GM19193 (cell line): ENCODE data around the gene DNTTIP2.

Experiments
- POLR2A ChIP-seq: IDR thresholded peaks from 4 replicates; pipeline ENCODE4 v1.6.1; 2011; ENCODE audit not compliant: insufficient read depth, insufficient read length; ENCODE audit errors: extremely low read depth

The DNTTIP2 gene, protein sequence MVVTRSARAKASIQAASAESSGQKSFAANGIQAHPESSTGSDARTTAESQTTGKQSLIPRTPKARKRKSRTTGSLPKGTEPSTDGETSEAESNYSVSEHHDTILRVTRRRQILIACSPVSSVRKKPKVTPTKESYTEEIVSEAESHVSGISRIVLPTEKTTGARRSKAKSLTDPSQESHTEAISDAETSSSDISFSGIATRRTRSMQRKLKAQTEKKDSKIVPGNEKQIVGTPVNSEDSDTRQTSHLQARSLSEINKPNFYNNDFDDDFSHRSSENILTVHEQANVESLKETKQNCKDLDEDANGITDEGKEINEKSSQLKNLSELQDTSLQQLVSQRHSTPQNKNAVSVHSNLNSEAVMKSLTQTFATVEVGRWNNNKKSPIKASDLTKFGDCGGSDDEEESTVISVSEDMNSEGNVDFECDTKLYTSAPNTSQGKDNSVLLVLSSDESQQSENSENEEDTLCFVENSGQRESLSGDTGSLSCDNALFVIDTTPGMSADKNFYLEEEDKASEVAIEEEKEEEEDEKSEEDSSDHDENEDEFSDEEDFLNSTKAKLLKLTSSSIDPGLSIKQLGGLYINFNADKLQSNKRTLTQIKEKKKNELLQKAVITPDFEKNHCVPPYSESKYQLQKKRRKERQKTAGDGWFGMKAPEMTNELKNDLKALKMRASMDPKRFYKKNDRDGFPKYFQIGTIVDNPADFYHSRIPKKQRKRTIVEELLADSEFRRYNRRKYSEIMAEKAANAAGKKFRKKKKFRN

GRCh38 chr1:93878889-93879586, at the start of gene DNTTIP2:
Gene DNTTIP2 (minus strand): TSS chr1:93879206. CDS start chr1:93879148, 58 bp downstream.
- TF ChIP-seq POLR2A, result peak; percentile 97

- TF ChIP-seq POLR2A, result no peak
Measured at GRCh38 chr1:93925206-93925605, 46.2 kb upstream of the DNTTIP2 start.

DNA sequence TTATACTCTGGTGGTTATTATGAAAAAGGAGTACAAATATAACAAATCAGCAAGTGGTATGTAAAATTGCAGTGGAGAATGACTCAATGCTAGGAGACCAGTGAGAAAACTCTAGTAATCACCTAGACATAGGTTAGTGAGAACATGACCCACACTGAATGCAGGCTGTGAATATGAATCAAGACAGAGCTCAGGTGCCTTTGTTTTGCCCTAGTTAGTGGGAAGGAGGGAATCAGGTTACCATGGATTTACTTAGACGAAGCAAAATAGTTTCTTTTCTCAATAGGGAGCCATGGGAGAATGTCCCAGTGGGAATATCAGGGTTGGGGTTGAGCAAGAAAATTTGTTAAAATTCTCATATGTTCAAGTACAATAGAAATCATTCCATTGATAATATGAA, 40.8 kb upstream of the DNTTIP2 start:
- TF ChIP-seq POLR2A, result no peak

DNA sequence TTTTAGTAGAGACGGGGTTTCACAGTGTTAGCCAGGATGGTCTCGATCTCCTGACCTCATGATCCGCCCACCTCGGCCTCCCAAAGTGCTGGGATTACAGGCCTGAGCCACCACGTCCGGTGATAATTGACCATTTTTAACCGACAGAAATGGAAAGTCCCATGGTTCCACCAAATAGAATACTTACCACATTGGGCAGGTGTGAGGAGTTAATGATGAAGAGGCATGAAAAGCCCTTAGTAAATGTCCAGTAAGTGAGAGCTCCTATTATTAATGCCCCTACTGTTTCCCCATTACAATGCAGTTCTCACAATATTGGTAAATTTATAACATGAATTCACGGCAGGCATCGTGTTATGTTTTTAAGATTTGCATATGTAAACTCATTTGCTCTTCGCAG, 38.3 kb upstream of the DNTTIP2 start:
- no peak for TF ChIP-seq POLR2A

GRCh38 chr1:93910305-93910704, 31.3 kb upstream of the DNTTIP2 start:
- TF ChIP-seq POLR2A, result no peak

GRCh38 chr1:93909146-93910050, 30.4 kb upstream of the DNTTIP2 start, which contains the start of gene GCLM:
Gene GCLM (minus strand): TSS chr1:93909430. CDS start chr1:93909163, 267 bp downstream.
- TF ChIP-seq POLR2A, result peak; percentile 59

DNA sequence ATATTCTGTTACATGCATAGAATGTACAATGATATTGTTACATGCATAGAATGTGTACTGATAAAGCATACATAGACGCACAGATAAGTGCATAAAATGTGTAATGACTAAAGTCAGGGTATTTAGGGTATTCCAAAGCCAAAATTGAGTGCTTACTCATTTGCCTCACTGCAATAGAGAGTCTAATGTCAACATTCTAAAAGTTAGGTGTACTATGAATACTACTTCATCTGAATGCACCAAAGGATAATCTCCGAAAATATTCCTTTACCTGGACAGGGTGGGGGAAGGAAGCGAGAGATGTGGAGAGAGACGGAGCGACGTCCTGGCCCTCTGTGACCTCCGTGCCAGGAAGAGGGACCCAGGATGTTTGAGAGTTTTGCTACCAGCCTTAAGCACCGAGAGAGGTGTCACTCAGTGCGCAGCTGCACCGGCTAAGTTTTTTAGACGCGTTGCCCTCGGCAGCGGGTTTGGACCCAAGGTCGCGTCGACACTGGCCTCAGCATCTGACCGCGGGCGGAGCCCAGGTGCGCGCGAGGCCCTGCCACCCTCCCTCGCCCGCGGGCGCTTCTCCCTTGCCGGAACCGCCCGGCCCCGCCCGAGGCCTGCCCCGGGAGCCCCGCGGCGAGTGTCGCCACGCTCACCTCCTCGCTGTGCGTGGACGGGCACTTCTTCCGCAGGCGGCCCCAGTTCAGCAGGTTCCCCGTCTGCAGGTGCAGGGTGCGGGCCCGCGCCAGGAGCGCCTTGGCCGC, 29.6 kb upstream of the DNTTIP2 start:
- no peak for TF ChIP-seq POLR2A

DNA sequence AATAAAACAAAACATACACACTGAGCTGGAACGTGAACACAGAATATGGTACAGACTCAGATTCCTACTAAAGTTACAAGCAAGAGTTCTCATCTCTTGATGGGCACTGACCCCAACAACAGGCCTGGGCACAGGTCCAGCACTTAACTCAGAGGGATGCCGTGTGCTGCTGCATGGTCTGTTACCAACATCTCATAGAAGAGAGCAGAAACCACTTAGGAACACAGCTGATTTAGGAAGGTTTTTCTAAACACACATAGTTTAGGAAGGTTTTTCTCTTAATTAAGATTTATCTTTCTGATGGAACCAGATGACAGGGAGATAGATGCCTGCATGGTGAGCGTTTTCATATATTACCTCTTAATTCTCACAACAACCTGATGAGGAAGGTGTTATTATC, 28.7 kb upstream of the DNTTIP2 start:
- TF ChIP-seq POLR2A, result no peak

DNA sequence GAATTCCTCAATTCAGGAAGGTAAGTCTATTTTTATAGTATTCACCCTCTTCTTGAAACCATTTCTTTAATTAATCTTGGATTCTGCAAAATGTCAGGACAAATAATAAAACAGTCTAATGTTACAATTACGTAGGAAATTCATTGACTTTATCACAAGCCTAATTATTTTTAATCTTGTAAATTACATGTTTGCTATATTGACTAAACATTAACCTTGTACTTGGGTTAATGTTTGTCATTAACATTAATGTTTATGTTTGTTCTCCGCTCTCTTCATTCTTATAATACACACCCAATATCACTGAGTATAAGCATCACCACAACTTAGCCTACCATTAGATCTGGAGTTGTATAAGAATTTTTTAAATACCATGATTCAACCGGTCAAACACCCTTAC, 27.5 kb upstream of the DNTTIP2 start:
- TF ChIP-seq POLR2A, result no peak

GRCh38 chr1:93905734-93906133, 26.7 kb upstream of the DNTTIP2 start:
- TF ChIP-seq POLR2A, result no peak

DNA sequence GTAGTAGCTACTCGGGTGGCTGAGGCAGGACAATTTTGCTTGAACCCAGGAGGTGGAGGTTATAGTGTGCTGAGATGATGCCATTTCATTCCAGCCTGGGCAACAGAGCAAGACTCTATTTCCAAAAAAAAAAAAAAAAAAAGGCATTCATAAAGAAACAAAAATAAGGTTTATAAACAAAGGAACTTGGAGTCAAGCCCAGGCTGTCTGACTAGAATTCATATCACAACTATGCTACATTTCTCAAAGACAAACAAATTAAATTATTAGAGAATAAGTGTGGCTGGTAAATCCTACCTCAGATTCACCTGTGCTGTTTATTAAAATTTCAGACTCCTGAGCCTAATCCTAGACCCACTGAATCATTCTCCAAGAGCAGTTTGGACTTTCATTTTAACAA, 26.0 kb upstream of the DNTTIP2 start:
- TF ChIP-seq POLR2A, result no peak

DNA sequence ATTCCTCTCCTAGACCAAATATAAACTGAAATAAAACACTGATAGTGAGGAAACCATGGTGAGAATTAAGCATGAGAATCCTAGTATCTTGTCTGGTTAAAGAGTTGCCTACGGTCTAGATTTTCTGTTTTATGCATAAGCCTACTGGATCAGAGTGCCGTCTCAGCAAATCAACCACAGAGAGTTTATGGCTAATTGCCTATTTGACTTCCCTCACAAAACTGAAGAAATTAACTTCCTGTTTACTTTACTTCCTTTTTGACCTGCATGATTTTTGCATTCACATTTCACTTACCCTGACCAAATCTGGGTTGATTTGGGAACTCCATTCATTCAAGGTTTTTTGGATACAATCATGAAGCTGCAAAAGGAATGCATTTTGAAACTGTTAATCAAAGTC, 25.2 kb upstream of the DNTTIP2 start:
- no peak for TF ChIP-seq POLR2A

DNA sequence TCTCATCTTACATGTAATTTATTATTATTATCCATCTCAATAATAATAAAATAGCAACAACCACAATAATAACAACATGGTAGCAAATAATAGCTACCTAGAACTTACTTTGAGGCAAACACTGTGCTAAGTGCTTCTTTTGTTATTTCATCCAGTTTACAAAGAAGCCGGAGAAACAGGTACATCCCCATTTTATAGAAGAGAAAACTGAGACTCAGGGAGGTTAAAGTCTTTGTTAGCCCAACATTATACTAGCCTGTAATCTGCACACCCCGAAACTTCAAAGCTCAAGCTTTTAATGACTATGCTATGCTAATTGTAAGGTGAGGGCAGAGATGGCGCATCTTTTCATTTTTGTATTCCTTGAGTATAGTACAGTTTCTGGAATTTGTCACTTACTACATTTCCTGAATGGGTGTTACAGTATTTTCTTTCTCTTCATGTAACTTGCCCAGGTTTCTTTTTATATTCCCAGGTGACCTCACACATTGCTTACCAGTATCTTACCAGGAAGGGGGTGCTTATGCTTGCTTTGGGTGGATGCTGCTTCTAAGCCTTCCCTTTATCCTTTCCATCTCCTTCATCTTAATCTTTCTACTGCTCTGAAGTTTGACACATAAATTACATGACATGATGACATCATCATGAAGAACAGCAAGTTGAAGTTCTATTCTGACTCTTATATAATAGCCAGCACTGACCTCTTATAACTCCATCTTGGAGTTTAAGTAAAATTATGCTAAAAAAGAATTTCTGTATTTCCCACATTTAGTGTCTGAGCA, 21.9 kb upstream of the DNTTIP2 start:
- TF ChIP-seq POLR2A, result no peak

GRCh38 chr1:93899543-93900207, 20.7 kb upstream of the DNTTIP2 start:
- TF ChIP-seq POLR2A, result no peak
